K562 (cell line): ENCODE measurements around the gene LLPH. TPM values are rescaled to one million over a fixed set of nuclear protein-coding genes. Genes with fewer than 3 reads are reported as not detected.

Experiments
- BRD4 ChIP-seq: fragments of 200-600 bp; sonication (generic); IDR thresholded peaks from 2 replicates; pipeline ENCODE4 v1.6.1; 2017; ENCODE audit warnings: inconsistent platforms
- CC2D1A ChIP-seq: fragments of 450-650 bp; IDR thresholded peaks from 2 replicates; pipeline ENCODE4 v1.6.1; 2017; ENCODE audit warnings: mild to moderate bottlenecking
- CREBBP ChIP-seq: IDR thresholded peaks from one replicate; pipeline ENCODE4 v1.6.1; 2012; ENCODE audit warnings: low read depth, mild to moderate bottlenecking, control low read depth, inconsistent platforms, low read length
- EGR1 ChIP-seq: fragments of 450-650 bp; conservative IDR thresholded peaks from 2 replicates; pipeline ENCODE4 v1.6.1; 2017; ENCODE audit warnings: mild to moderate bottlenecking
- FOXM1 ChIP-seq, 2 experiments: fragments of 450-650 bp in 1 of 2; sonication (generic) in 1 of 2; formaldehyde crosslinking in 1 of 2; IDR thresholded peaks; 2 replicates each; pipeline versions ENCODE4 v1.6.1 to v1.9.0; 2017 to 2022; ENCODE audit warnings: low read depth in 2 of 2, mild to moderate bottlenecking in 2 of 2, missing genetic modification reagents in 1 of 2, moderate library complexity in 1 of 2
- HDAC3 ChIP-seq: fragments of 450-650 bp; IDR thresholded peaks from 2 replicates; pipeline ENCODE4 v1.6.1; 2018; ENCODE audit warnings: borderline replicate concordance, mild to moderate bottlenecking, moderate library complexity; ENCODE audit not compliant: partially characterized antibody
- HNRNPL ChIP-seq: fragments of 200-400 bp; formaldehyde crosslinking; IDR thresholded peaks from 2 replicates; pipeline ENCODE4 v1.6.1; 2017; ENCODE audit warnings: low read depth, mild to moderate bottlenecking, low read length
- KDM5B ChIP-seq: fragments of 200-600 bp; sonication (generic); IDR thresholded peaks from 2 replicates; pipeline ENCODE4 v1.6.1; 2012; ENCODE audit warnings: low read depth, mild to moderate bottlenecking, moderate library complexity, low read length, control low read depth, inconsistent platforms; ENCODE audit not compliant: insufficient replicate concordance
- KLF16 ChIP-seq: IDR thresholded peaks from 2 replicates; pipeline ENCODE4 v1.6.1; 2016; ENCODE audit warnings: antibody characterized with exemption
- MAZ ChIP-seq, 2 experiments: fragments of 450-650 bp in 1 of 2; sonication (generic) in 1 of 2; formaldehyde crosslinking; IDR thresholded peaks in 1 of 2; conservative IDR thresholded peaks in 1 of 2; 2 replicates each; pipeline versions ENCODE4 v1.4.0 to v1.5.0; 2020; ENCODE audit warnings: mild to moderate bottlenecking in 1 of 2, missing genetic modification reagents in 1 of 2
- NBN ChIP-seq: fragments of 450-650 bp; IDR thresholded peaks from 2 replicates; pipeline ENCODE4 v1.6.1; 2016; ENCODE audit warnings: low read depth, mild to moderate bottlenecking
- NELFE ChIP-seq: IDR thresholded peaks from 2 replicates; pipeline ENCODE4 v1.6.1; 2011; ENCODE audit warnings: mild to moderate bottlenecking; ENCODE audit not compliant: insufficient read depth, insufficient read length
- NR1H2 ChIP-seq: sonication (generic); formaldehyde crosslinking; IDR thresholded peaks from 2 replicates; pipeline ENCODE4 v1.4.0; 2020; ENCODE audit warnings: mild to moderate bottlenecking, missing genetic modification reagents
- SMAD3 ChIP-seq: fragments of 450-650 bp; formaldehyde crosslinking; conservative IDR thresholded peaks from 2 replicates; pipeline ENCODE4 v1.4.0; 2020; ENCODE audit warnings: mild to moderate bottlenecking
- SMARCA5 ChIP-seq: fragments of 450-650 bp; IDR thresholded peaks from 2 replicates; pipeline ENCODE4 v1.6.1; 2016
- SUPT5H ChIP-seq: fragments of 450-650 bp; IDR thresholded peaks from 2 replicates; pipeline ENCODE4 v1.6.1; 2016
- TEAD1 ChIP-seq, 2 experiments: fragments of 450-650 bp in 1 of 2; sonication (generic) in 1 of 2; formaldehyde crosslinking; IDR thresholded peaks; 2 replicates each; pipeline versions ENCODE4 v1.4.0 to v1.8.0; 2020 to 2022; ENCODE audit warnings: mild to moderate bottlenecking in 2 of 2, missing genetic modification reagents in 1 of 2
- ZBED1 ChIP-seq: IDR thresholded peaks from 2 replicates; pipeline ENCODE4 v1.6.1; 2014
- ZBTB33 ChIP-seq: sonication (generic); formaldehyde crosslinking; IDR thresholded peaks from 2 replicates; pipeline ENCODE4 v1.8.1; 2023; ENCODE audit warnings: mild to moderate bottlenecking, missing genetic modification reagents
- ZFP1 ChIP-seq: fragments of 450-650 bp; formaldehyde crosslinking; IDR thresholded peaks from 2 replicates; pipeline ENCODE4 v1.4.0; 2020; ENCODE audit warnings: mild to moderate bottlenecking, mixed read lengths
- ZNF311 ChIP-seq: fragments of 250-450 bp; sonication (Bioruptor Pico); IDR thresholded peaks from 2 replicates; pipeline ENCODE4 v1.4.0; 2020; ENCODE audit warnings: mild to moderate bottlenecking, moderate library complexity
- ZNF316 ChIP-seq: fragments of 450-650 bp; IDR thresholded peaks from 2 replicates; pipeline ENCODE4 v1.6.1; 2016
- ZNF551 ChIP-seq: fragments of 250-450 bp; sonication (Bioruptor Pico); IDR thresholded peaks from 2 replicates; pipeline ENCODE4 v1.5.0; 2021; ENCODE audit warnings: mild to moderate bottlenecking, moderate library complexity
- ZNF77 ChIP-seq: fragments of 250-450 bp; sonication (Bioruptor Pico); IDR thresholded peaks from 2 replicates; pipeline ENCODE4 v1.5.0; 2020
- polyA plus RNA-seq, 8 experiments: library from polyadenylated mRNA; depleted of rRNA in 4 of 8; stranded (reverse) in 5 of 8; unstranded in 3 of 8; fragments of >200 nt; fragmentation: Nextera tagmentation in 2 of 8; fragmentation: Illumina TruSeq in 1 of 8; extraction: Ambion mirVana in 2 of 8; extraction: Trizol in 1 of 8; gene quantifications; 2 replicates each; pipeline versions ENCODE4 v1.2.1 to v1.2.3, GENCODE V29; 2011 to 2014; ENCODE audit warnings: inconsistent platforms in 1 of 8, missing spikeins in 1 of 8
- total RNA-seq, 7 experiments: library from RNA; depleted of rRNA in 6 of 7; stranded (reverse); fragments of >200 nt in 6 of 7; fragmentation: Illumina TruSeq in 2 of 7; extraction: Trizol in 2 of 7; gene quantifications; 2 replicates each; pipeline versions ENCODE4 v1.2.1 to v1.2.3, GENCODE V29; 2011 to 2021; ENCODE audit warnings: low replicate concordance in 1 of 7
- TF ChIP-seq, protein P1 (sequence below): fragments of 250-450 bp; sonication (Bioruptor Pico); IDR thresholded peaks from 2 replicates; pipeline ENCODE4 v1.4.0; 2020; ENCODE audit warnings: mild to moderate bottlenecking, moderate library complexity
- TF ChIP-seq, protein P2 (sequence below): fragments of 450-650 bp; IDR thresholded peaks from 2 replicates; pipeline ENCODE4 v1.7.0; 2016; ENCODE audit warnings: borderline replicate concordance

LLPH gene
- total and polyA plus RNA-seq, 9 of the 15 experiments (the other 6 are each of a cell fraction or from before 2014, with no cell fraction given) = 19.1 to 87.3 (median 59.6) TPM

DNA sequence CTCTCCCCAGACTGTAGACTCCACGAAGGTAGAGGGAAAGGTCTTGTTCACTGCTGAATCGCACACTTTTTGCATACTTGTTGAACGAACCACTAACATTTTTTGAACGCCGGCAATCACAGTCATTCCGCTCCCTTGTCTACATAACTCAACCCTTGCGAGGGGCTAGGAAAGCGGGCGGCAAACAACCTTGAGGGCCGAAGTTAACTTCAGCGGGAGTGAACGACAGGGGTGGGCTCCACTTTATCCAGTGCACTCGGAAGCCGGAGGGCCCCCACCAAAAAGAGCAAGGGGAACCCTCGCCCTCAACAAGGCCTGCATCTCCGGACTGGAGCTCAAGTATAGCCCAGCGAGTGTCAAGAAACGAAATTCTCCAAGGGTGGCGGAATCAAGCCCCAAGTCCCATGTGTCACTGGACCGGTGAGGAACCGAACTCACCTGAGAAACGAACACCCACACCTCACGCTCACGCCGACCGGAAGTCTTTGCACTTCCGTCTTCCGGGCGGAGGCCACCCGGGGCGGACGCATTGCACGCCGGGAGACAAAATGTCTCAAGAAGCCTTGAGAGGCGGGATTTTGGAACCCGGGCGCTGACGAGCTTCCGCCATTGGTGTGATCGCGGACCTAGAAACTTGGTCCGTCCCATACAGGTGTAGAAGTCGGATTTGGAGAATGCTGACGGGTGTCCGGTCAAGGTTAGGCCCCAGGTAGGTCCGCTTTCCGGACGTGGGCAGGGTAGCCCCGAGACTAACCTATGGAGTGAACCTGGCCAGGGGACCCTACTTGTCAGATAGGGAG lies at the start of gene LLPH (continued):
- TF ChIP-seq HNRNPL = no peak
- TF ChIP-seq BRD4 = no peak
- TF ChIP-seq ZBED1 = no peak
- TF ChIP-seq NELFE = no peak
- no peak for TF ChIP-seq SMARCA5
- no peak for TF ChIP-seq ZNF77 (CRISPR knock-in tag)
- TF ChIP-seq ZNF311 = no peak
- TF ChIP-seq KDM5B = peak; percentile 90
- TF ChIP-seq SMAD3 (CRISPR knock-in tag) = no peak
- TF ChIP-seq, protein P1, sequence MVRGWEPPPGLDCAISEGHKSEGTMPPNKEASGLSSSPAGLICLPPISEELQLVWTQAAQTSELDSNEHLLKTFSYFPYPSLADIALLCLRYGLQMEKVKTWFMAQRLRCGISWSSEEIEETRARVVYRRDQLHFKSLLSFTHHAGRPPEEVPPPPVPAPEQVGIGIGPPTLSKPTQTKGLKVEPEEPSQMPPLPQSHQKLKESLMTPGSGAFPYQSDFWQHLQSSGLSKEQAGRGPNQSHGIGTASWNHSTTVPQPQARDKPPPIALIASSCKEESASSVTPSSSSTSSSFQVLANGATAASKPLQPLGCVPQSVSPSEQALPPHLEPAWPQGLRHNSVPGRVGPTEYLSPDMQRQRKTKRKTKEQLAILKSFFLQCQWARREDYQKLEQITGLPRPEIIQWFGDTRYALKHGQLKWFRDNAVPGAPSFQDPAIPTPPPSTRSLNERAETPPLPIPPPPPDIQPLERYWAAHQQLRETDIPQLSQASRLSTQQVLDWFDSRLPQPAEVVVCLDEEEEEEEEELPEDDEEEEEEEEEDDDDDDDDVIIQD (CRISPR knock-in tag) = no peak
- no peak for TF ChIP-seq NR1H2 (CRISPR knock-in tag)
- TF ChIP-seq CC2D1A = no peak
- TF ChIP-seq CREBBP = no peak
- TF ChIP-seq SUPT5H = peak; percentile 89
- no peak for TF ChIP-seq NBN
- TF ChIP-seq EGR1 = no peak
- TF ChIP-seq ZFP1 (CRISPR knock-in tag) = no peak
- TF ChIP-seq, protein P2, sequence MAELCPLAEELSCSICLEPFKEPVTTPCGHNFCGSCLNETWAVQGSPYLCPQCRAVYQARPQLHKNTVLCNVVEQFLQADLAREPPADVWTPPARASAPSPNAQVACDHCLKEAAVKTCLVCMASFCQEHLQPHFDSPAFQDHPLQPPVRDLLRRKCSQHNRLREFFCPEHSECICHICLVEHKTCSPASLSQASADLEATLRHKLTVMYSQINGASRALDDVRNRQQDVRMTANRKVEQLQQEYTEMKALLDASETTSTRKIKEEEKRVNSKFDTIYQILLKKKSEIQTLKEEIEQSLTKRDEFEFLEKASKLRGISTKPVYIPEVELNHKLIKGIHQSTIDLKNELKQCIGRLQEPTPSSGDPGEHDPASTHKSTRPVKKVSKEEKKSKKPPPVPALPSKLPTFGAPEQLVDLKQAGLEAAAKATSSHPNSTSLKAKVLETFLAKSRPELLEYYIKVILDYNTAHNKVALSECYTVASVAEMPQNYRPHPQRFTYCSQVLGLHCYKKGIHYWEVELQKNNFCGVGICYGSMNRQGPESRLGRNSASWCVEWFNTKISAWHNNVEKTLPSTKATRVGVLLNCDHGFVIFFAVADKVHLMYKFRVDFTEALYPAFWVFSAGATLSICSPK = no peak
- 0 out of 4 replicates have a peak, but pooled peaks of 1 of the 2 experiments have one; percentile 44 for TF ChIP-seq TEAD1 (CRISPR knock-in tag; IDR thresholded peaks at IDR 0.05)
- TF ChIP-seq KLF16 = no peak
- peak; percentile 9; the same call in 1 of the 2 replicates for TF ChIP-seq ZBTB33 (CRISPR knock-in tag)
- TF ChIP-seq MAZ (CRISPR knock-in tag; conservative IDR thresholded peaks at IDR 0.05 in 1 of 2, IDR thresholded peaks at IDR 0.05 in 1 of 2) = no peak
- no peak for TF ChIP-seq ZNF316
- no peak for TF ChIP-seq HDAC3
- no peak for TF ChIP-seq FOXM1 (IDR thresholded peaks at IDR 0.05; ENCODE audit: low read depth)
- TF ChIP-seq FOXM1 (CRISPR knock-in tag; IDR thresholded peaks at IDR 0.05; ENCODE audit: low read depth) = no peak
- no peak for TF ChIP-seq ZNF551 (CRISPR knock-in tag)
